Measurements from ENCODE around the gene FUBP1.
"Not testable (repeated sequence)": the region's sequence is repeated elsewhere in the genome, so short reads cannot be mapped to it uniquely, and the experiment has no call there.

FUBP1 gene

GRCh38 chr1:77978969-77979876, at the start of gene FUBP1:
Gene FUBP1 (minus strand): TSS chr1:77979072. CDS start chr1:77979004, 68 bp downstream.
- DNase-seq: peak; percentile 99

- DNase-seq: not testable (repeated sequence)
These were observed 42.3 kb upstream of the FUBP1 start for GRCh38 chr1:78021134-78021533.

GRCh38 chr1:78019024-78019423, 40.2 kb upstream of the FUBP1 start:
- no peak for DNase-seq

- no peak for DNase-seq
These were observed 36.3 kb upstream of the FUBP1 start for GRCh38 chr1:78015148-78015547.

GRCh38 chr1:78011050-78011449, 32.2 kb upstream of the FUBP1 start:
- DNase-seq: no peak

- peak; percentile 26 for DNase-seq
These were observed 31.0 kb upstream of the FUBP1 start for GRCh38 chr1:78009836-78010235.

GRCh38 chr1:78009276-78009675, 30.4 kb upstream of the FUBP1 start:
- DNase-seq: no peak

- no peak for DNase-seq
These were observed 28.9 kb upstream of the FUBP1 start for GRCh38 chr1:78007677-78008341.

GRCh38 chr1:78006521-78006920, 27.6 kb upstream of the FUBP1 start:
- no peak for DNase-seq

GRCh38 chr1:78005755-78006154, 26.9 kb upstream of the FUBP1 start:
- peak; percentile 93 for DNase-seq

- DNase-seq: no peak
These were observed 26.5 kb upstream of the FUBP1 start for GRCh38 chr1:78005448-78005722.

GRCh38 chr1:78004719-78005447, 26.0 kb upstream of the FUBP1 start, which contains the start of gene DNAJB4:
Gene DNAJB4 (plus strand): TSS chr1:78004939. CDS start chr1:78005111, 172 bp downstream.
- peak; percentile 98 for DNase-seq

GRCh38 chr1:78003882-78004718, 25.2 kb upstream of the FUBP1 start:
- peak; percentile 90 for DNase-seq

- DNase-seq: no peak
These were observed 24.3 kb upstream of the FUBP1 start for GRCh38 chr1:78003070-78003746.

- DNase-seq: not testable (repeated sequence)
These were observed 21.7 kb upstream of the FUBP1 start for GRCh38 chr1:78000536-78000935.

- no peak for DNase-seq
These were observed 17.9 kb upstream of the FUBP1 start for GRCh38 chr1:77996734-77997133.

- DNase-seq: no peak
These were observed 15.3 kb upstream of the FUBP1 start for GRCh38 chr1:77994117-77994705.

- no peak for DNase-seq
These were observed 12.8 kb upstream of the FUBP1 start for GRCh38 chr1:77991638-77992037.

GRCh38 chr1:77990629-77991204, 11.8 kb upstream of the FUBP1 start:
- DNase-seq: no peak

GRCh38 chr1:77989744-77990143, 10.9 kb upstream of the FUBP1 start:
- DNase-seq: no peak

GRCh38 chr1:77987919-77988318, 9.0 kb upstream of the FUBP1 start:
- no peak for DNase-seq
